Upper lobe of left lung (tissue), 6 donors: ENCODE results near the gene KCNIP3. TPM values are rescaled to one million over a fixed set of nuclear protein-coding genes. Genes with fewer than 3 reads are reported as not detected.

Experiments used
- ATAC-seq, 2 donors: fragments of 200-7000 bp; cut with Tn5 transposase; one replicate each; pipeline ENCODE4 v1.9.1; 2022; ENCODE audit warnings: mild to moderate bottlenecking in 2 of 2, moderate library complexity in 2 of 2; ENCODE audit not compliant: low FRiP score in 2 of 2
- DNase-seq, 2 donors: peaks; one replicate each; pipeline ENCODE4 v3.0.0-alpha.2; 2019 to 2020
- H3K27ac ChIP-seq, 4 donors: fragments of 200-600 bp; sonication (generic); one replicate each; pipeline ENCODE4 v1.5.1; 2016 to 2019
- H3K27me3 ChIP-seq, 4 donors: fragments of 200-600 bp; sonication (generic); one replicate each; pipeline ENCODE4 v1.5.1; 2017 to 2019
- H3K36me3 ChIP-seq, 4 donors: fragments of 200-600 bp; sonication (generic); one replicate each; pipeline ENCODE4 v1.5.1; 2016 to 2019
- H3K4me1 ChIP-seq, 4 donors: fragments of 200-600 bp; sonication (generic); one replicate each; pipeline ENCODE4 v1.5.1; 2018 to 2019
- H3K4me3 ChIP-seq, 4 donors: fragments of 200-600 bp; sonication (generic); one replicate each; pipeline ENCODE4 v1.5.1; 2017 to 2019; ENCODE audit warnings: mild to moderate bottlenecking in 2 of 4, moderate library complexity in 1 of 4
- H3K9me3 ChIP-seq, 4 donors: fragments of 200-600 bp; sonication (generic); one replicate each; pipeline ENCODE4 v1.5.1; 2018 to 2019
- EP300 ChIP-seq, 4 donors: sonication (generic); formaldehyde crosslinking; IDR thresholded peaks; one replicate each; pipeline ENCODE4 v1.5.1; 2017; ENCODE audit warnings: antibody characterized with exemption in 4 of 4, control low read depth in 2 of 4
- POLR2A ChIP-seq, 4 donors: fragments of 450-650 bp; IDR thresholded peaks; one replicate each; pipeline ENCODE4 v1.5.1; 2016 to 2017; ENCODE audit warnings: antibody characterized with exemption in 4 of 4, mild to moderate bottlenecking in 2 of 4
- POLR2AphosphoS5 ChIP-seq, 2 donors: sonication (generic); formaldehyde crosslinking; IDR thresholded peaks; one replicate each; pipeline ENCODE4 v1.5.1; 2017; ENCODE audit warnings: antibody characterized with exemption in 2 of 2
- WGBS, 2 donors: methylation state at CpG; one replicate each; pipeline ENCODE4 v1.1.5; 2017 to 2018; 5-methylcytosine and 5-hydroxymethylcytosine counted together
- total RNA-seq, 6 donors: library from RNA; depleted of rRNA in 4 of 6; stranded (reverse); fragments of >200 nt in 4 of 6; gene quantifications; one replicate each; pipeline versions ENCODE4 v1.1.0 to v1.2.1, GENCODE V29; 2016 to 2021
- TF ChIP-seq, protein P1 (sequence below), 6 experiments: fragments of 450-650 bp in 4 of 6; fragments of 200-600 bp in 2 of 6; sonication (generic) in 2 of 6; IDR thresholded peaks; one replicate each; pipeline ENCODE4 v1.5.1; 2016 to 2019; ENCODE audit warnings: antibody characterized with exemption in 6 of 6
- donor health status: DM: no; HTN: no; CAD: no; lungs with moderate emphysema.
- donor health status: DM: no; HTN: yes; CAD: no; lungs with severe emphysema.

Gene KCNIP3
- total RNA-seq, 6 donors from 2014 or later, result 1.0 to 5.9 (median 2.5) TPM

DNA sequence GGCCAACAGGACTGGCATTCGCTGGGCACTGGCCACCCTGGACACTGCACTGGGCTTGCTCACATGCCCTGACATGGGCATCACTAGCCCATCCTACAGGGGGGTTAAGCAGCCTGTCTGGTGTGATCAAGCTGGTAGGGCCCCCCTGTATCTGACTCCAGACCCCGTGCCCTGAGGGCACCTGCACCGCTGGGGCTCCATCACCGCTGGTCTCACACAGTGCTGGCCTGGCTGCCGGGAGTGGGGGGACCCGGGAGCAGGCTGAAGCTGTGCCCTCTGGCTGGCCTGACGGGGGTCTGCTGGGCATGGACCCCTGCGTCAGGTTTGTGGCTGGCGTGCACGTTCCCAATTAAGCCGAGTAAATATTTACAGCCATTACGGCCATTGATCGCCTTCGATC lies 32.3 kb downstream of the KCNIP3 start:
- DNase-seq (peak in 1 of 2 donors; percentile 73), ATAC-seq (no peak)
- Histone ChIP-seq H3K4me1 (no peaks in the 10 kb centered on the region), H3K27ac (no peak overlapping the region), H3K36me3 (no peaks in the 10 kb centered on the region), H3K9me3 (no peaks in the 10 kb centered on the region), H3K27me3 (no peaks in the 10 kb centered on the region), H3K4me3 (no peak overlapping the region)
- WGBS, 2 donors, result 91 to 97% methylated on average over 11 to 14 of the region's 14 CpGs
- TF ChIP-seq EP300 (IDR thresholded peaks at IDR 0.05) (no peak), POLR2AphosphoS5 (IDR thresholded peaks at IDR 0.05) (no peak), POLR2A (IDR thresholded peaks at IDR 0.05) (no peak)
- TF ChIP-seq, protein P1, sequence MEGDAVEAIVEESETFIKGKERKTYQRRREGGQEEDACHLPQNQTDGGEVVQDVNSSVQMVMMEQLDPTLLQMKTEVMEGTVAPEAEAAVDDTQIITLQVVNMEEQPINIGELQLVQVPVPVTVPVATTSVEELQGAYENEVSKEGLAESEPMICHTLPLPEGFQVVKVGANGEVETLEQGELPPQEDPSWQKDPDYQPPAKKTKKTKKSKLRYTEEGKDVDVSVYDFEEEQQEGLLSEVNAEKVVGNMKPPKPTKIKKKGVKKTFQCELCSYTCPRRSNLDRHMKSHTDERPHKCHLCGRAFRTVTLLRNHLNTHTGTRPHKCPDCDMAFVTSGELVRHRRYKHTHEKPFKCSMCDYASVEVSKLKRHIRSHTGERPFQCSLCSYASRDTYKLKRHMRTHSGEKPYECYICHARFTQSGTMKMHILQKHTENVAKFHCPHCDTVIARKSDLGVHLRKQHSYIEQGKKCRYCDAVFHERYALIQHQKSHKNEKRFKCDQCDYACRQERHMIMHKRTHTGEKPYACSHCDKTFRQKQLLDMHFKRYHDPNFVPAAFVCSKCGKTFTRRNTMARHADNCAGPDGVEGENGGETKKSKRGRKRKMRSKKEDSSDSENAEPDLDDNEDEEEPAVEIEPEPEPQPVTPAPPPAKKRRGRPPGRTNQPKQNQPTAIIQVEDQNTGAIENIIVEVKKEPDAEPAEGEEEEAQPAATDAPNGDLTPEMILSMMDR (IDR thresholded peaks at IDR 0.05), result no peak

DNA sequence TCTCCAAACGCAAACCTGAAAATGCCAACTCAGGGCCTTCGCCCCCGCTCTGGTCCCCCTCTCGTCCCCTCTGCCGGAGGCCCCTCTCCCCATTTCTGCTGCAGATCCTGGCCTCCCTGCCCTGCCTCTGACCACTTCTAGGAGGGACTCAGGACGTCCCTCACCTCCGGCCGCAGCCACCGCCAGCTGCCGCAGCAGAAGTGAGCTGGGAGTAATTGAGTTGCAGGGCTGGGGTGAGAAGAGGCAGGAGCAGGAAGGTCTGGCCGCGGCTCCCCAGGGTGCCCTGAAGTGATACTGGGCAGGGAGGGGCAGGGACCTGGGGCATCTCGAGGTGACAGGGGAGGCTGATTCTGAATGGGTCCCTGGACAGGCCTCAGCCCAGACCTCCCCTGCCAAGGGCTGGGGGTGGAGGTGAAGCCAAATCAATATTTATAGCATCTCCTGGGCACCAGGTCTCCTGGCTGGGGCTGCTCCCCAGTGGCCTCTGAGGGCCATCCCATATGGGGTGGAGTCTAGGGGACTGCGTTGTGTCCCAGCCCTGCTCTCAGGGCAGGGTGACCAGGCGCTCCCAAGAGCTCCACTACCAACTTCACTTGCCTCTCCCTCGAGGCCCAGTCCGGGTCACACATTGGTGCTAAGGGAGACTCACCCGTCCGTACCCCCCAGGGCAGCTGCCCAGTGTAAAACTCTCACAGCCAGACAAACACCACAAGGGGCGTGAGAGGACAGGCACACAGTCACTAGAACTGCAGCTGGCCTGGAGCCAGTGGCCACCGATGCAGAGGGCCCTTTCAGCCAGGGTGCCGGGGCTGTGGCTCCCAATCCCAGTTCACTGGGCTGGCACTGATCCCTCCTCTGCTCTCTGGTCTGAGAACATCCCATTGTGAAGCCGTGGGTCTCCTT lies 33.0 kb downstream of the KCNIP3 start:
- Histone ChIP-seq H3K9me3 (no peaks in the 10 kb centered on the region), H3K4me3 (no peak overlapping the region), H3K4me1 (no peaks in the 10 kb centered on the region), H3K36me3 (no peaks in the 10 kb centered on the region), H3K27me3 (no peaks in the 10 kb centered on the region), H3K27ac (no peak overlapping the region)
- WGBS, 2 donors, result 77 to 83% methylated on average over 14 to 22 of the region's 23 CpGs
- TF ChIP-seq, protein P1 (IDR thresholded peaks at IDR 0.05), result no peak
- TF ChIP-seq POLR2AphosphoS5 (IDR thresholded peaks at IDR 0.05) (no peak), POLR2A (IDR thresholded peaks at IDR 0.05) (no peak), EP300 (IDR thresholded peaks at IDR 0.05) (no peak)
- no peak for ATAC-seq
- DNase-seq, result peak in 1 of 2 donors; percentile 73

DNA sequence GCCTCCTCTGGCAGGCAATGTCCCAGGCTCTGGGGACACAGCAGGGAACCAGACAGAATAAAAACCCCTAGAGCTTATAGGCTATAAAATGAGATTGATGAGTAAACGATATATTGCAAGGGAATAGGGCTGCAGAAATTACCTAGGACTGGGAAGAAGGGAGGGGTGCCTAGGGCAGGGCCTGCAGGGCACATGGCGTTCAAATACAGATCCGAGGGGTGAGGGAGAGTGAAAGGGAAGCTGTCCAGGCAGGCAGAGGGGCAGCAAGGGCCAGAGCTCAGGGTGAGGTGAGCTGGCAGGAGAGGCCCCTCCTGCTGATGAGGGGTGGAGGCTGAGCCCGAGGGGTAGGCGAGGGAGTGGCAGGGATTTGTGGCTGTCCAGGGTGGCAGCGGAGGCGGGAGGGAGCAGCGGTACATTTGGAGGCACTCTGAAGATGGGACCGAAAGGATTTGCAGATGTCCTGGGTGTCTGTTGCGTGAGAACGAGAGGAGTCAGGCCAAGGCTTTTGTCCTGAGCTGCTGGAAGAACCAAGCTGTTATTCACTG lies 33.7 kb downstream of the KCNIP3 start:
- ATAC-seq, result no peak
- no peak for TF ChIP-seq POLR2AphosphoS5 (IDR thresholded peaks at IDR 0.05)
- TF ChIP-seq, protein P1 (IDR thresholded peaks at IDR 0.05), result no peak
- TF ChIP-seq POLR2A (IDR thresholded peaks at IDR 0.05), result no peak
- no peak for TF ChIP-seq EP300 (IDR thresholded peaks at IDR 0.05)
- Histone ChIP-seq H3K27ac (no peak overlapping the region), H3K27me3 (no peaks in the 10 kb centered on the region), H3K4me1 (no peaks in the 10 kb centered on the region), H3K4me3 (no peak overlapping the region), H3K36me3 (no peaks in the 10 kb centered on the region), H3K9me3 (no peaks in the 10 kb centered on the region)
- 80 to 82% methylated on average over 11 of the region's 11 CpGs for WGBS, 2 donors
- peak in 1 of 2 donors; percentile 32 for DNase-seq

DNA sequence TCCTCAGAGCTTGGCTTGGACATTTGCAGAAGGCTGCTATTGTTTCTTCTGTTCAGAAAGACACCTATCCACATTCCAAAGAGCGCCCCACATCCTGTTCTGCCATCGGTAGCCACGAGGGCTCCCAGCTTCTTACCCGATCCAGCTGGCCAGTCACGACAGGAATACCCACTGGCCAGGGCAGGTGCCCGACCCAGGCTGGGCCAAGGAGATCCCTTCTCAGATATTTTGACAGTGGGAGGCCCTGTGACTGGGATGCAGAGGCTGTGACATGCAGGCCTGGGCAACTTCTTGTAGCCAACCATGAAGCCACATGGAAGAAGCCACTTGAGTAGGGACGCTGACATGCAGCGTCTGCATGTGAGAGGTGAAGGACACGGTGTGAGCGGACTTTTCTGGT lies 34.5 kb downstream of the KCNIP3 start:
- no peak for ATAC-seq
- DNase-seq, result no peak

More for the DNA sequence above, 34.5 kb downstream of the KCNIP3 start:
- WGBS, 2 donors, result 85 to 87% methylated on average over 9 to 10 of the region's 10 CpGs
- TF ChIP-seq POLR2A (IDR thresholded peaks at IDR 0.05) (no peak), POLR2AphosphoS5 (IDR thresholded peaks at IDR 0.05) (no peak), EP300 (IDR thresholded peaks at IDR 0.05) (no peak)
- TF ChIP-seq, protein P1 (IDR thresholded peaks at IDR 0.05), result no peak
- Histone ChIP-seq H3K4me3 (no peak overlapping the region), H3K4me1 (no peaks in the 10 kb centered on the region), H3K27me3 (no peaks in the 10 kb centered on the region), H3K36me3 (no peaks in the 10 kb centered on the region), H3K9me3 (no peaks in the 10 kb centered on the region), H3K27ac (no peak overlapping the region)
